ENCODE measurements around the gene ZNF827.
"Not testable (repeated sequence)": the region's sequence is repeated elsewhere in the genome, so short reads cannot be mapped to it uniquely, and the experiment has no call there.

Gene ZNF827

GRCh38 chr4:145863191-145863590 is 75.4 kb downstream of the ZNF827 start:
- no peak for DNase-seq (ENCODE audit: low read depth)

DNA sequence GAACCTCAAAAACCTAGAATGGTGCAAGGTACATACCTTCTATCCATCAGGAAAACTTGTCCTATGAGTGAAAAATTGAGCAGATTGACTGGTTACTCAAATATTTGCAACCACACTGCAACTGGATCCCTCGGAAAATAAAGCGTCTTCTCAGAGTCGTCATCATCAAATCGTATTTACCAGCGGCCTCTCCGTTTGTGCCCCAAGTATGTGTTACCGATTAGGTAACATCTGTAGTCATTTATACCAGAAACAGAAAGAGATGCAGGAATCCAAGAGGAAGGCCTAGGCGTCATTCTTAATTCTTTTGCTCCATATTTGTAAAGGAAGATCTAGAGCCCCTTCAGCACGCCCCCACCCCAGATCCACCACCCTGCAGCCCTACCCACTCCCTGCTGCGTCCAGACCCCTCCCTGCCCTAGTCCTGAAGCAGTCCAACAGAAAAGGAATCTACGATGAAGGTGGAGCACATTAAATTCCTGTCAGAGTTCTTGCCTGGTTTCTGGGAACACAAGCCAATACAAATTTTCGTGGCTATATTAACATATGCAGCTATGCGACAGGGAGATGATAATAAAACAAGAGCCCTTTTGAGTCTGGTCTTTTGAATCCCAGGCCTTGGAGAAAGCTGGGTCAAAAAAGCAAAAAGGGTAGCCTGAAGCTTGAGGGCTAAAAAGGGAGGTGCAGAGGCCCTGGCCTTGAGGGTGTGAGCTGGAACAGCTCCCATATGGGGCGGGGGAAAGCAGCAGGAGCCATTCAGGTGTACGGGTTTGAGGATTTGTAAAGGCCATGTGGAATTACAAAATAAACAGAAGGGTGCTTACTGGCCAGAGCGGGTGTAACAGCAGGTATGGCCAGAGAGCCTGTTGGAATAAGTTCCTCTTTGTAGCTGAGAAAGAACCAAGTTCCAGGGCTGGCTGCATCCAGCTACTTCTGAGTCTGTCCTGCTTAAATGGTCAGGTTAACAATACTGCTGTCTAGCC is 77.0 kb downstream of the ZNF827 start:
- DNase-seq (ENCODE audit: low read depth), result no peak

GRCh38 chr4:145860897-145861296 is 77.7 kb downstream of the ZNF827 start:
- DNase-seq (ENCODE audit: low read depth), result no peak

DNA sequence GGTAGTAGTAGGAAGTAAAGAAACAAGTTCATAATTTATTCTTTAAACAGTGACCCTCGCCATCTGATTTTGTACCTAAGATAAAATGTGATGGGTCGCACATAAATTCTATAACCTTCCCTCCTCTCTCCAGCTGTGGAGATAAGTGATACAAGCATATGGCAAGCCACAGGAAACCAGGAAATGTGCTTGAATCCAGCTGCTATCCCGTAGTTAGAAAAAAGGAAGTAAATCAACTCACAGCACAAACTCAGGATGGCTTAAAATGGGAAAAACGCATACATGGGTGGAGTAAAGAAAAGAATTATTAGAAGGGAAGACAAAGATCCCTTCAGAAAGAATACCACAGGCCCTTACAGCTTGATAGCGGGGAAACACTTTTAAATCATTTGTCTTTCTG is 78.2 kb downstream of the ZNF827 start:
- DNase-seq (ENCODE audit: low read depth), result no peak

- DNase-seq (ENCODE audit: low read depth), result no peak
Observed at GRCh38 chr4:145859926-145860325, 78.7 kb downstream of the ZNF827 start.

- DNase-seq (ENCODE audit: low read depth), result no peak
Observed at GRCh38 chr4:145859426-145859825, 79.2 kb downstream of the ZNF827 start.

- DNase-seq (ENCODE audit: low read depth), result no peak
Observed at GRCh38 chr4:145852256-145852839, 86.3 kb downstream of the ZNF827 start.

- no peak for DNase-seq (ENCODE audit: low read depth)
Observed at GRCh38 chr4:145851511-145852201, 87.0 kb downstream of the ZNF827 start.

GRCh38 chr4:145847764-145848163 is 90.9 kb downstream of the ZNF827 start:
- no peak for DNase-seq (ENCODE audit: low read depth)

DNA sequence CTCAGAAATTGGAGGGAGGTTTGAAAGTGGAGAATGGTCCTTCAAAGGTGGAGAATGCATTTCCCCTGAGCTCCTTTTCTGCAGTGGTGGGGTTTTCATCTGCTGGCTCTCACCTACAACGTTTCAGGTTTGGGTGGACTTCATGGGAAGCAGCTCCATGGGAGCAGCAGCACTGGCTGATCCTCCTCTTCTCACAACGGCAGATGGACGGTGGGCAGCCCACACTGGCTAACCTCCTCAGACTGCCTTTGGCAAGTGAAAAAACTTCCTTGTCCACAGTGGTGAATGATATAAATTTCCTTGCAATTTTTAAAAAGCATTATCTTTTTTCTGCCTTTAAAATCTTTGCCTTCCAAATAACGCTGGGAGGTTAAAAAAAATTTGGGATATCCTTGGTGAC is 93.5 kb downstream of the ZNF827 start:
- DNase-seq (ENCODE audit: low read depth), result no peak

DNA sequence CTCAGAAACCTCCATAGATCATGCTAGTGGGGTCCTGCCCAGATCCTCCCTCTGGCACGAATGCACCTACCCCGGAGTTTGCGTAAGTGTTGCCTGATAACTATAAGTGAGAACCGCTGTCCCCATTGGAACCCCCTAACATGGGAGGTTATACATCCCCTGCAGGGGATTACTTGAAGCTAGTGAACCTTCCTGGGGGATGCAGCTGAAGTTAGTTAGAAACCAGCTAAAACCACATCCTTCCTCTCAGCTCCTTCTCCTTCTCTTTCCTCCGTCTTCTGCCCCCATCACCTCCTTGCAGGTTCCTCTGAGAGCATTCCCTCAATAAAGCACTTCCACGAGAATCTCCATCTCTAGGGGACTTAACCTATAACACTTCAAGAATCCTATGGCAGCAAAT is 95.0 kb downstream of the ZNF827 start:
- DNase-seq (ENCODE audit: low read depth), result no peak

DNA sequence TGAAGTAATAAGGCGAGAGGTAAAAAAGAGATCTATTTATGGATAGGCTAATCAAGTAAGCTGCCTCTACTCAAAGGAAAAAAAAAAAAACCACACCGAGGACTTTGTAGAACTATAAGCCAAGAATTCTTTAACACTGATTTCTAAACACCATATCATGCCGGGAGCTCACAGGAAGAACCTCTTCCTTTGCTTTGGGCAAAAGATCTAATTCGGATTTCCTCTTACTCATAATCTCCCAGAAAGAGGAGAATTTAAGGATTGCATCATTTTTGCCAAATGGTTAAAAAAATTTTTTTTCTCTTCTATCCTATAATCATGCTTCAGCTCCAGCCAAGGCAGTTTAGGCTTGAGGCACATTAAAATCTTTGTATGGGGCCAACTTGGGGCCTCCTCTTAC is 95.5 kb downstream of the ZNF827 start:
- DNase-seq (ENCODE audit: low read depth), result no peak

- DNase-seq (ENCODE audit: low read depth), result no peak
Observed at GRCh38 chr4:145842224-145842887, 96.3 kb downstream of the ZNF827 start.

GRCh38 chr4:145840801-145841200 is 97.8 kb downstream of the ZNF827 start:
- no peak for DNase-seq (ENCODE audit: low read depth)

DNA sequence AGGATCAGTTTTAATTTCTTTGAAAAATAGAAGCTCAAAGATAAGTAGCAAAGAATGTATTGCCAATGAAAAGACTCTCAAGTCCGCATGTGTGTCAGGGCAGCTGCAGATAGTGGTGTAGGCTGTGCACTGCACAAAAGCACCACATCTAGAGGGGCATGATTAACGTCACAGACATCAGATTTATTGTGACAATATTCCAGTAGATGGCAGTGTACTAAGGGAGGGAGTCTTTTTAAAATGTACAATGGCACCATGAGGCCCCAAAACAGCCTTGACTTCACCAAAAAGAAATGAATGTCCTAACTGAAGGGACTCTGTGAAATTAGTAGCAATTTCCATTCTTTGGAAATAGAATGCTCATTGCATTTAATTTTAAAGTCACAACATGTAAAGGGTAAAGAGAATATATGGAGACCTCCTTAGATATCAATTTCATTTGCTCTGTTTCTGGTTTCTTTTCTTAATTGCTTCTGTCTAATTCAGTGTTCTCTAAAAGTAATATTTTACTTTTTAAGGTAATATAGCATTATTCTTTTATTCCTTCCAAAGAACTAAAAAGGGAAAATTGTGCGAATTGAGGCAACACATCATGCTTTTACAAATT is 98.4 kb downstream of the ZNF827 start:
- DNase-seq (ENCODE audit: low read depth), result peak; percentile 27

- no peak for DNase-seq (ENCODE audit: low read depth)
Observed at GRCh38 chr4:145839151-145839550, 99.5 kb downstream of the ZNF827 start.

GRCh38 chr4:145832384-145832783 is 106.2 kb downstream of the ZNF827 start:
- DNase-seq (ENCODE audit: low read depth), result not testable (repeated sequence)

GRCh38 chr4:145830699-145831098 is 107.9 kb downstream of the ZNF827 start:
- DNase-seq (ENCODE audit: low read depth), result no peak

- DNase-seq (ENCODE audit: low read depth), result no peak
Observed at GRCh38 chr4:145829629-145830395, 108.8 kb downstream of the ZNF827 start.

DNA sequence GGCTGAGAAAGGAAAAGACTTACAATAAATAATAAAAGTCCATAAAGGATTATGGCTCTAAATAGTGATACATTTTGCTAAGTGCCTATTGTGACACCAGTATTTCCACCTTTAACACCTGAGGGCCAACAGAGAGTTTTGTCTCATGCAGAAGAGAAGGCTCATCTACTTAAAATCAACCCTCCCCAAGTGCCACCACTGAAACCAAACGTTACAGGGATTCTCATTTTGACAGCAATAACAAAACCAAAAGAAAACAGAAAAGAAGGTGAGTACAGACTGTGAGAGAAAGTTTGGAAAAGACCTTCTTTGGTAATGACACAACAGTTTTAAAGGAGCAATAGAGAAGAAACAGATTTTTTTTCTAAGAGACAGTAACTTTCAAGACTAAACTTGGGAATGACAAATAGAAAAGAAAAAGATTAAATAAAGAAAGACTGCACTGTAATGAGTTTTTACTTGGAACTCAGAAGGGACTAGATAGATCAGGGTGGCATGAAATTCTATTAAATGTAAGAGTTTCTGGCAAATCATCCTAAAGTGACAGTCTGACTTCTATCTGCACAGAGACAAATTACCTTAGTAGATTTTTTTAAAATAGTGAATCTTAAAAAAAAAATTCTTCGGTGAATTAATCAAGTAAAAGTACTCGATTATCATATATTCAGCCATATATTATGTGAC is 109.7 kb downstream of the ZNF827 start:
- no peak for DNase-seq (ENCODE audit: low read depth)
